ENCODE results near the gene THEM5. TPM values are rescaled to one million over a fixed set of nuclear protein-coding genes. Genes with fewer than 3 reads are reported as not detected.

THEM5 gene
- total and polyA plus RNA-seq, 2 experiments from 2014 or later: not detected

DNA sequence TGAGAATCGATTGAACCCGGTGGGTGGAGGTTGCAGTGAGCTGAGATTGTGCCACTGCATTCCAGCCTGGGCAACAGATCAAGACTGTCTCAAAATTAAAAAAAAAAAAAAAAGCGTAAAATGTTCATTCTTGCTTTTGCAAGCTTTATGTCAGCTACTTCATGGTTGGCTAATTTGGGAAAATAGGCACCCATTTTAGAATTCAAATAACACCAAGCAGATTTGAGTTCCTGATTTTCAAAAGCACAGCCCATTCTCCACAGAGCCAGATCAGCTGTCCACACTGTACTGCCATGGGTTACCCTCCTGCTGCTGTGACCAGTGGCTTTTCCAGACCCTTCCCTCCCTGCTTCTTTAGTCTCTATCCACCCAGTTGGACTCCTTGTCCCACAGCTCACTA is 4.4 kb downstream of the THEM5 start:
- no peaks in the 10 kb centered on the region for H3K27me3 ChIP-seq
- TF ChIP-seq, protein P1, sequence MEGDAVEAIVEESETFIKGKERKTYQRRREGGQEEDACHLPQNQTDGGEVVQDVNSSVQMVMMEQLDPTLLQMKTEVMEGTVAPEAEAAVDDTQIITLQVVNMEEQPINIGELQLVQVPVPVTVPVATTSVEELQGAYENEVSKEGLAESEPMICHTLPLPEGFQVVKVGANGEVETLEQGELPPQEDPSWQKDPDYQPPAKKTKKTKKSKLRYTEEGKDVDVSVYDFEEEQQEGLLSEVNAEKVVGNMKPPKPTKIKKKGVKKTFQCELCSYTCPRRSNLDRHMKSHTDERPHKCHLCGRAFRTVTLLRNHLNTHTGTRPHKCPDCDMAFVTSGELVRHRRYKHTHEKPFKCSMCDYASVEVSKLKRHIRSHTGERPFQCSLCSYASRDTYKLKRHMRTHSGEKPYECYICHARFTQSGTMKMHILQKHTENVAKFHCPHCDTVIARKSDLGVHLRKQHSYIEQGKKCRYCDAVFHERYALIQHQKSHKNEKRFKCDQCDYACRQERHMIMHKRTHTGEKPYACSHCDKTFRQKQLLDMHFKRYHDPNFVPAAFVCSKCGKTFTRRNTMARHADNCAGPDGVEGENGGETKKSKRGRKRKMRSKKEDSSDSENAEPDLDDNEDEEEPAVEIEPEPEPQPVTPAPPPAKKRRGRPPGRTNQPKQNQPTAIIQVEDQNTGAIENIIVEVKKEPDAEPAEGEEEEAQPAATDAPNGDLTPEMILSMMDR (IDR thresholded peaks at IDR 0.05; ENCODE audit: low read depth, low read length): no peak
- H3K27ac ChIP-seq: no peak overlapping the region
- no peaks in the 10 kb centered on the region for H3K4me1 ChIP-seq (ENCODE audit: low read depth)
- no peaks in the 10 kb centered on the region for H3K36me3 ChIP-seq
- no peaks in the 10 kb centered on the region for H3K9me3 ChIP-seq (ENCODE audit: low read depth)
- no peak overlapping the region for H3K4me3 ChIP-seq
- no peak for DNase-seq (ENCODE audit: low read depth in 1 of 2, low spot score in 1 of 2)

DNA sequence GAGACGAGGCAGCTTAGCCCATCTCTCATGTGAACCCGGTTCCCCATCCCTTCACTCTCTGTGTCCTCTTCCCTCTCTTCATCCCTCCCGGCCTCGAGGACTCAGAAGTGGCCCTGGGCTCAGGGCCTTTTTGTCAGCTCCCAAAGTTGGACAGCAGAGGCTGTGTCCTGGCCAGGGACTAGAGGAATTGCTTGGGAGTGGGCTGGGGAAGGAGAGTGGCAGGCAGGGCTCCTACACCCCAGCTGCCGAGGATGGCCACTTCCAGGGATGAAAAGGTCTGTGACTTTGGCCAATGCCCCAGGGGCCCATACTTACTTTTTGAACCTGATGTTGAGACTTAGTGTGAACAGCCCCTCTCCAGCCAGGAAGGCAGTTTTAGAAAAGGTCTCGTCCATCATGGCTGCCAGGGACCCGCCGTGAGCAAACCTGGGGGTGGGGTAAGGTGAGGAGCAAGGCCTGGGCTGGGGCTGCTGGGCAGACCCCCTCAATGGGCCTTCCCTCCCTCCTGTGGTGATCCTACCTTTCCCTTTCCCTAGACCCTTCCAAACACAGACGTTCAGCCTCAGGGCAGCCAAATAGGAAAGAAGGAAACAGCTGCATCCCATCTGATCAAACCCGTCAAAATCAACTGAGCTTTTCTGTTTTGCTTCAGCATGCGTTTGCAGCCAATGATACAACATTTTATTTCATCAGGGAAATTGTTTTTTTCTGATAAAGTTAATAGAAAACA is 5.5 kb downstream of the THEM5 start:
- peak in 1 of 2 donors; percentile 55 for DNase-seq (ENCODE audit: low read depth in 1 of 2, low spot score in 1 of 2)
- H3K9me3 ChIP-seq (ENCODE audit: low read depth): no peaks in the 10 kb centered on the region
- H3K36me3 ChIP-seq: no peaks in the 10 kb centered on the region
- H3K4me1 ChIP-seq (ENCODE audit: low read depth): no peaks in the 10 kb centered on the region
- TF ChIP-seq, protein P1 (IDR thresholded peaks at IDR 0.05; ENCODE audit: low read depth, low read length): no peak
- H3K27ac ChIP-seq: no peak overlapping the region
- no peak overlapping the region for H3K4me3 ChIP-seq
- H3K27me3 ChIP-seq: no peaks in the 10 kb centered on the region

DNA sequence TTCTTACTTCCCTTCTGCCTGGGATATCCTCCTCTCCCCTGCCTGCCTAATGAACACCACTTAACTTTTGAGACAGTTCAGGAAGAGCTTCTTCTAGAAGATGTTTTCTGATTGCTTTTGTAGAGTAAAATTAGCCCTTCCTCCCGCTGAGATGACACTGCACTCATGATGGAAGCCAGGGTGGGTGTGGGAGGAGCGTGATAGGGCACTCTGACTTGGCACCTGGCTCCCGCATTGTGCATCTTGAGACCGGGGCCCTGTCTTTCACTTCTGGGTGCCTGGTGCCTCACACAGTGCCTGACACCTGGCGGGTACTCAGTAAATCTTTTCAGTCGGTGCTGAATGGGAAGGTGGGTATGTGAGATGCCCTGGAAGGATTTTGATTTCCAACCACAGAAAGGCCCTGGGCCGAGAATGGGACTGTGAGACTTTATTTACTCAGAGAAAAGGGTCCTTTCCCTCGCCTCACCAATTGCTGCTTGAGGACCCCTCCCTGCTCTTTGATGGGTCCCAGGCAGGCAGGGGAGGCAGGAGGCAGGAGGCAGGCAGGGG is 6.8 kb downstream of the THEM5 start:
- TF ChIP-seq, protein P1 (IDR thresholded peaks at IDR 0.05; ENCODE audit: low read depth, low read length): no peak
- Histone ChIP-seq H3K27ac (no peak overlapping the region), H3K9me3 (ENCODE audit: low read depth) (no peaks in the 10 kb centered on the region), H3K4me3 (no peak overlapping the region), H3K36me3 (no peaks in the 10 kb centered on the region), H3K27me3 (peaks cover 6% of the 10 kb centered on the region), H3K4me1 (ENCODE audit: low read depth) (no peaks in the 10 kb centered on the region)
- DNase-seq (ENCODE audit: low read depth in 1 of 2, low spot score in 1 of 2): no peak

DNA sequence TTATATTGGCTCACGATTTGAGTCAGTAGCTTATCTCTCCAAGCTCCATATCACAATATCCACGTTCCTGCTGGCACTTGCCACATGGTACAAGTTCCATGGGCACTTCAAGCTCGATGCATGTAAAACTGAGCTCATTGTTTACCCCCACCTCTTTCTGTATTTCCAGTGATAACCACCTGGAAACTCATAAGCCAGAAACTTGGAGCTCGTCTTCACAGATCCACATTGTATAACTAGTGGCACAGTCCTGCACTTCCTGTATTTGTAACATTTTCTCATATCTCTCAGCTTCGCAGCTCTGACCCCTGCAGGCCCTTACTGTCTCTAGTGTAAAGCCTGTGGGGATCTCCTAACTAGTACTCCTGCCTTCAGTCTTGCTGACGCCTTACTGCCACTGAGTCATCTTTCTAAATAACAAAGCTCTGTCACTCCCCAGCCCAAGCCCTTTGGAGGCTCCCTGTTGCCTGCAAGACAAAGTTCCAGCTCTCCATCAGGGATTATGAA is 7.4 kb downstream of the THEM5 start:
- no peak overlapping the region for H3K4me3 ChIP-seq
- TF ChIP-seq, protein P1 (IDR thresholded peaks at IDR 0.05; ENCODE audit: low read depth, low read length): peak; percentile 16
- H3K27me3 ChIP-seq: peaks cover 13% of the 10 kb centered on the region
- H3K36me3 ChIP-seq: no peaks in the 10 kb centered on the region
- no peaks in the 10 kb centered on the region for H3K9me3 ChIP-seq (ENCODE audit: low read depth)
- H3K27ac ChIP-seq: no peak overlapping the region
- no peaks in the 10 kb centered on the region for H3K4me1 ChIP-seq (ENCODE audit: low read depth)
- peak in 1 of 2 donors; percentile 58 for DNase-seq (ENCODE audit: low read depth in 1 of 2, low spot score in 1 of 2)

DNA sequence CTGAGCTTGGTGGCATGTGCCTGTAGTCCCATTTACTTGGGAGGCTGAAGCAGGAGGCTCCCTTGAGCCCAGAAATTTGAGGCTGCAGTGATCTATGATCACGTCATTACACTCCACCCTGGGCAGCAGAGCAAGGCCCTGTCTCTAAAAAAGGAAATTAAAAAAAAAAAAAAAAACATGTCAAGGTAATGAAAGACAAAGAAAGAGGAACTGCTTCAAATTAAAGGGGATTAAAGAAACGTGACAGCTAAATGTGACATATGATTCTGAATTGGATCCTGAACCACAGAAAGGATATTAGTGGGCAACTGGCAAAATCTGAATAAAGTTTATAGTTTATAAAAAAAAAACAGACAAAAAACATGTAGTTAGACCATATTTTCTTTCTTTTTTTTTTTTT is 10.1 kb downstream of the THEM5 start:
- no peak overlapping the region for H3K27ac ChIP-seq
- H3K4me1 ChIP-seq (ENCODE audit: low read depth): no peaks in the 10 kb centered on the region
- TF ChIP-seq, protein P1 (IDR thresholded peaks at IDR 0.05; ENCODE audit: low read depth, low read length): no peak

More for the DNA sequence above, 10.1 kb downstream of the THEM5 start:
- Histone ChIP-seq H3K4me3 (no peak overlapping the region), H3K27me3 (peaks cover 40% of the 10 kb centered on the region), H3K9me3 (ENCODE audit: low read depth) (no peaks in the 10 kb centered on the region), H3K36me3 (no peaks in the 10 kb centered on the region)
- DNase-seq (ENCODE audit: low read depth in 1 of 2, low spot score in 1 of 2): no peak
